Inflammatory macrophage treated with lipopolysaccharide for 4 hours (primary cell): Measurements from ENCODE around the gene C9orf153.
"Not testable (repeated sequence)": the region's sequence is repeated elsewhere in the genome, so short reads cannot be mapped to it uniquely, and the experiment has no call there.

Source experiments
- DNase-seq: peaks from one replicate; pipeline ENCODE4 v3.0.0-alpha.2; 2020

The C9orf153 gene

DNA sequence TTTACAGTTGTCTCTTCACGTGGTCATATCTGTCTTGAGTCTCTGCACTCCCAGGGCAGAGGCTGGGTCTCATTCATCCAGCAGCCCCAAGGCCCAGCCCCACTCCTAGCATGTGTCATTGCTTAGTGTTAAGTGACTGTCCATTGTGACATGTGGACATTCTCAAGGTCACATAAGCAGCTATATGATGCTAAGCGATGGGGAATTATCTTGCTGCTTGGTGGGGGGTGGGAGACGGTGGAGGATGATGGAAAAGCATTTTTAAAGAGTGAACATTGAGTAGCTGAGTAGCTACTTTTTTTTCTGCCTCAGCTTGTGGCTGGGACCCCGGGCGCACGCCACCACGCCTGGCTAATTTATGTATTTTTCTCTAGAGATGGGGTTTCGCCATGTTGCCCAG is at the start of gene C9orf153:
Gene C9orf153, minus strand, starts transcription at position 101 of the 400 bp plus-strand sequence. CDS start 30,054 bp downstream, outside the sequence.
- no peak for DNase-seq

DNA sequence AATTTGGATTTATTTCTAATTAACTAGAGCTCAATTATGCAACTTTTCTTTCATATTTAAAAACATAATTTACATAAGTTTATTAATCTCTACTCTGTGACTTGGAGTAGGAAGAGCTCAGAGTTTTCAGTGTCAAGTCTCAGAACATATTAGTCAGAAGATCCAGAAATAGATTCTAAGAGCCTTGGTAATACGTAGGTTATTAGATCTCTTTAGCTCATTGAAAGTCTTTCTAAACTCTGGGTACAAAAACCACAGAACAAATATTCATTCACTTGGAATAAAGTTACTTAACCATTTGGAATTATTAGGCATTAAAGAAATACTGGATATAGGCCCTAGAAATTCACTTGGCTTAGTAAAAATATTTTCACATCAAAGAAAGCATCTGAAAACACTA is 49.2 kb upstream of the C9orf153 start:
- DNase-seq: no peak

DNA sequence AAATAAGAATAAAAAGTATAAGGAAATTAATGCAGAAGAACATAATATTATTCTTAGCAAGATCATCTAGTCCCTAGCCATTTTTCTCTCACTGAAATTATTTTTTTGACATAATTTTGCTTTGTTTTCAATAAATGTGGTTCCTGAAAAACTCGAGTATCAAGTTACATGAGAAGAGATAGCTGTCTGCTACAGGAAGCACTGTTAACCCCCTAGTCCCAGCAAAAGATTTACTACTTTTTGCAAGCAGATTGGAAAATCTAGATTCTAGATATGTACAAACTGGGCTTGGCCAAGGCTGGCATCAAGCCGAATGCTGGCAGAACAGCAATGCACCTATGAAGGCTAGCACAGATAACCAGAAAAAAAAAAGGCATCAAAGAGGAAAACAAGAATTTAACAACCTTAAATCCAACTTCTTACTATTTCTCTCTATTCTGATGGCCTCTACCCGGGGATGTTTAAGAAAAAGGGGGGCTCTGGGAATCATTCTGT is 44.8 kb upstream of the C9orf153 start:
- DNase-seq: no peak

DNA sequence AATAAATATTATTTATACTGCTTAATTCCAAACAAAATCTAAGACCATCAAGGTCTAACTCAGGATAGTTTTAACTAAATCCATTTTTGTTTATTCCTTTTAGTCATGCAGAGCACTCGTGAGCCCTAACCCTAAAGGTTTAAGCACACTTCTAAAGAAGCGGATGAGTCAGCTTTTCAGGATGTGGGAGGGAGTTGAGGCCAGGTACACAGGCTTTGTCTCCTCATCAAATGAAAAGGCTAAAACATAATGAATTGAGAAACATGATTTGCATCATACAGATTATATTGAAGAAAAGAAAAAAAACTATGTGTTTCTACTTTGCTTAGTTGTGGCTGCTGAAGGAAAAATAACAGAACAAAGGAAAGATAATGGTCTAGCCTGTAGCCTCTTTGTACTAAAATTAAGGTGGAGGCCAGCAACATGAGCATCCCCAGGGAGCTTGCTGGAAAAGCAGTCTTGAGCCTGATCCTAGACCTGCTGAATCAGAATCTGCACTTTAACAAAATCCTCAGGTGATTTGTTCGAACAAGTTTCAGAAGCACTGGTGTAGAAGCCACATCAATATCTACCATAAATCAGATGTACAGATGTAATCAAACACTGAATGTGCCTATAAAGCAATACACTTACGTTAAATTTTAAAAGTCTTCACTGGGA is 44.0 kb upstream of the C9orf153 start:
- DNase-seq: no peak

DNA sequence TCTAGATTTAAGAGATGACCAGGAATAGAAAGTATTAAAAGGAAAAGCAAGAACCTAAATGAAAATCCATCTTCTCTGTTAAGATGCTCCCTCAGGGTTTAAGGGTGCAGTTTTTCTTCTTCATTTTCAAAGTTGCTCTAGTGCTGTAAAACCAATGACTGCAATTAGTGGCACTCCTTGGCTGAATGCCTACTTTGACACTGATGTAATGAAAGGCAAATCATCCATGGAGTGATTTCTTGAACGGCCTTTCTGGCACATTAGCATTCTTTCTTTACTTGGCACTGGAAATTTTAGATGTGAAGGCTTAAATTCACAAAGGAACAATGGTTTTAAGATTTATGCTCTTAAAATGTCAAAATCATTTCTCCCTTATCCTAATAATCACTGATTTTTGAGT is 42.2 kb upstream of the C9orf153 start:
- no peak for DNase-seq

DNA sequence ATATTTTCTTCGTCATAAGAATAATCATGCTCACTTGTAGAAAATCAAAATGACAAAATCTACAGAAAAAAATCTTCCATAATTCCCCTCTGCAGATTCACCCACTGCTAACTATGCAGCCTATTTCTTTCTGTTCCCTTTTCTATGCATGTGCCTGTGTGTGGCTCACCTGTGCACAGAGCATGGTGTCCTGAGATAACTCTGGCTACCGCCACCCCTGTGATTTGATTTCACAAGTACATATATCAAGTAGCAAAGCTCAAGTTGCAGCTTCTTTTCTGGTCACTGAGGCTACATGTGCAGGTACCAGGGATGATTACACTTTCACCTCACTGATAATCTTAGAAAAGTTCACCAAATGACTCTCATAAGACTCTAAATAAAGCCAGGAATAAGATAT is 41.2 kb upstream of the C9orf153 start:
- no peak for DNase-seq

DNA sequence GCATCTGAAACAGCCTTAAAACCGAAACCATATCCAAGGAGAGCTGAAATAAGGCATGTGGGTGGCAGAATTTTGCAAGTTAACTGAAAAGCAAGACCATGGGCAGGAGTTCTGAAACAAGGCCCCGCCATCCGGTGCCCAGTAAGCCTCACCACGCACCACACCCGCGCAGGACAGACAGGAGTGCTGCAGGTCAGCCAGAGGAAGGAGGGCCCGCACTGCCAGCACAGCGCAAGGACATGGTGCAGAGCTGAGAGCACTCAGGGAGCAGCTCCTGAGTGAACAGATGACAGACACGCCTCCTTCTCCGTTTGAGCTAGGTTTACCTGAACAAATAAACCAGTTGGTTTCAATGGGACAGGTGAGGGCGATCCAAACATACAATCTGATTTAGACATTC is 39.4 kb upstream of the C9orf153 start:
- peak; percentile 15 for DNase-seq

DNA sequence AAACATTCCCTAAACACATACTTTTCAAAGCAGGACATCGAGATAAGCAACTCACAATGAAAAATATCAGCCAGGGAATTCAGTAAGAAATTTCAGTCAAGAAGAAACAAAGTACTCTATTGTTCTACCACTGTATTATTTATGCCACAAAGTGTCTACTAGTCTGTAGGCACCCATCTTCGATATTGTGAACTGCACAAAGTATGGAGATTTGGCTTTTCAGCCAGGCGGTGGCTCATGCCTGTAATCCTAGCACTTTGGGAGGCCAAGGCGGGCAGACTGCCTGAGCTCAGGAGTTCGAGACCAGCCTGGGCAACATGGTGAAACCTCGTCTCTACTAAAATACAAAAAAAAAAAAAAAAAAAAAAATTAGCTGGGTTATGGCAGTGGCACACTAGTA is 30.9 kb upstream of the C9orf153 start:
- DNase-seq: not testable (repeated sequence)

DNA sequence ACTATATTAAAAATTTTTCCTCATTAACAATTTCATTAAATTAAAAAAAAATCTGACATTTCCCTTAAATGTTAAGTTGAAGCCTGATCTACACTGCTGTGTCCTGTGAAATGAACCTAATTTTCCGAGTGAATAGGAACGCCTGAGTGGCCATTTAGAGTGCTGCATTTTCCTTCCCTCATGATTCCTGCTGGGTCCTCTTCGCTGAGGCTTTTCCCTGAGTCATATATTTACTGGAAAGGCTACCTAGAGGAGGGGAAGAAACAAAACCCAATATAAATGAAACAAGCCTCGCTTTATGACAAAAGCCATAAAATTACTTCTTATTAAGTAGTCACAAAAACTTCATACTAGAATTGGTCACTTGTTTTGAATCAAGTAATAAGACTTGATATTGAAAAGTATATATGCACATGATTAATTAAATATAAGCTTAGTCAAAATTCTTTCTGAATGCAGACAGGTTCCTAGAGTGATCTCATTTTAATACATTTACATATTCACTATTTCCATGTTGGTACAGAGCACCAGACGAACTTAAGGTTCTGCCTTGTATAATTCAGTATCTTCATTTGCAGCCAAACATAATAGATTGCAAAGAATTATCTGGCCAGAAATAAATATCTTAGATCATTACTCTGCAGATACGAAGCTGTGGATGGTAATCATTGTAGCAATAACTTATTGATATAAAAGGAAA is 29.2 kb upstream of the C9orf153 start:
- no peak for DNase-seq

DNA sequence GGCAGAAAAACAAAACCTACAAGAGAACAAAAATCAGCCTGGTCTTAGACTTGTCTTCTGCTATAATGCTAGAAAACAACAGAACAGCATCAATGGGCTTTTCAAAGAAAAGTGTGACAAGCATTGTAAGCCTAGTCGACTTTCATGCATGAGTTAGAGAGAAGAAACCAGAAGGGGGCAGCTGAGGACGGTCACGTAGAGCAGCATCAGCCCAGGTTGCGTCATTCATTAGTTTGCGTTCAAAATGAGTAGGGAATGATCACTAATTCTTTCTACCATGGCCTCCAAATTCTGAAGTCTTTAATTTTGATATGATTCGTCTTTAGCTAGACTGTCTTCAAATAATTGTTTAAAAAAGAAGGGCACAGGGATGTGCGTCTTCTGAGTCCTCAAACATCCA is 27.6 kb upstream of the C9orf153 start:
- DNase-seq: peak; percentile 56

DNA sequence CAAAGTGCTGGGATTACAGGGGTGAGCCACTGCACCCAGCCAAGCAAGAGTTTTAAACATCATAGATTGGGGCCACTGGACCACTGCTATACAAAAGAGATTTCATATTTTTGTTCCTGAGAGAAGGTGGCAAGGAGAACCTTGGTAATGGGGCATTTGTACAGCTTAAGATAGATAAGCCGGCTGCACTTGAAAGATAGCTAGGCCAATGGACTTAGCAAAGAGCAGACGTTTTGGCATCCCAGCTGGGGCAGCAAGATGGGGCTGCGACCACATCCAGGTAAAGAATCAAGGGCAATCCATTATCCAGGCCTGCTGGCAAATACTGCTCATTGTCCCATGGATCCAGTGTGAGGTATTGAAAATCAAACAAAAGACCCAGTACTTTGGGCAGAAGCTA is 26.8 kb upstream of the C9orf153 start:
- no peak for DNase-seq

DNA sequence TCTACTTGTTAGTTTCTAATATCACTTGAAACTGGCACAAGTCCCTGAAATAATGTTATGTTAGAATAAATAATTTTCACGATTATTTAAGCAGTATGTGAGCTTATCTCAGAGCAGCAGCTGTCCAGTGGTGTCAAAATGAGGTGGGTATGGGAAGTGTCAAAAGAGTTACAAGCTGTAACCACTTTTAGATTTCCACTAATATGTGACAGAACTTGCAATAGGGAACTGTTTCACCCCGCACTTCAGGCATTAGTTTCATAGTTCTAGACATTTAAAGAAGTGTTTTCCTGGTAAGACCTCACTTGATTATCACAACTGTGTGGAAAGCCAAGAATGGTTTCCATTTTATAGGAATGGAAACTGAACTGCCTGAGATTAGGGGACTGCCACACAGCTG is 25.8 kb upstream of the C9orf153 start:
- DNase-seq: peak; percentile 84

DNA sequence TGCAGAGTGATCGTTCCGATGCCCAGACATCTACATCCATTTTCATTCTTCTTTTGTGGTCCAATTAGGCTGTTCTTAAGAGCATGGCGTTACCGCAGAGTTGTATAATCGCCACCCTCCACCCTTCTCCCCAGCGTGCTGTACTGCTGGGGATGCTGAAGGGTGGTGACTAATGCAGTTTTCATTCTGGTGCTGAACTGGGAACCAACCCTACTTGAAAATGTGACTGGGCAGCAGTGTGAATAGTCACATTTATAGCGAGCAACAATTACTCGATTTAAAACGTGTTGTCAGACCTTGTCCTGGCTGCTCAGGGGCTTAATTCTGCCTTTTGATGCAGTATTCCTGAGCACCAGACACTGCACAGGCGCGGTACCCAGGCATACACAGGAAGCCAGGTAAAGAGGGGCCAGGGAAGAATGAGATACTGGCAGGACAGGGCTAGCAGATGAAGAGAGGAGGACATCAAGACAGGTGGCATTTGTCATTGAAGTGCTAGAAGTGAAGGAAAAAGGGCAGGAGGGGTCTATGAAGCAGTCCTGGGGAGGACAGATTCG is 23.6 kb upstream of the C9orf153 start:
- peak; percentile 79 for DNase-seq

DNA sequence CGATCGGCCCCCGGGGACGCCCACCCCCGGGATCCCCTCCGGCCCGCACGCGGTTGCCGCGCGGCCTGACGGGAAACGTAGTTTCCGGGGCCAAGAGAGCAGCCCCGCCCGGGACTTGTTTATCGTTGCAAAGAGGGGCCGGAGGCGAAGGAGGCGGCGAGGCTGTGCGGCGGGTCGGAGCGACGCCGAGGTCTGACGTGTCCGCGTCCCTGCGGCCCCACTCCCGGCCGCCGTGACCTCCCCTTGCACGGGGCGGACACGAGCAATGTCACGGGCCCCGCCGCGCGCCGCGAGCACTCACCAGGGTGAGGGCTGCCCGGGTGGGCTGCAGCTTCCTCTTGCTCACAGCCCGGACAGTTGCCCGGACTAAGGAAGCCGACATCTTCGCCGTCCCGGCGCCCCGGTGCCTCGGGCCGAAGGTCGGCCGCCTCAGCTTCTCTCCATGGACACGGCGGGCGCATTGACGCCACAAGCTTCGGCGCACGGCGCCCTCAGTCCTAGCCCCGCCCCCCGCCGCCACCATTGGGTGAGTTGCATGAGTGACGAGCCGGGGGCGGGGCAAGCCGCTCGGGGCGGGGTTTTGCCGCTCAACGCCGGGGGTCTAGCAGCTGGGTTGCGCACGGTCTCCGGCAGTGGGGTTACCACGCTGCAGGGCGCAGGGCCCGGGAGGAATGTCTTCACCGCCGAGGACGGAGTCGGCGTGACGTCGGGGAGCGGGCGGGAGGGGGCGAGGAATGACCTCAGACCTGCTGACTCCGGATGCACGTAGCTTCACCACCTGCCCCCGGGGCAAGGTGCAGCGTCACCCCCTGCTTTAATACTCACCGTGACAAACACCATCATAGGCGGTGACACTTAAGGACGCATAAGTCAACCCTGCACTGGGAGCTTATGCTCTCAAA is 22.9 kb upstream of the C9orf153 start, which contains the start of gene ISCA1:
Gene ISCA1, minus strand, starts transcription at position 462 of the 902 bp plus-strand sequence. Its CDS starts 80 bp downstream, at position 382.
- peak; percentile 94 for DNase-seq

DNA sequence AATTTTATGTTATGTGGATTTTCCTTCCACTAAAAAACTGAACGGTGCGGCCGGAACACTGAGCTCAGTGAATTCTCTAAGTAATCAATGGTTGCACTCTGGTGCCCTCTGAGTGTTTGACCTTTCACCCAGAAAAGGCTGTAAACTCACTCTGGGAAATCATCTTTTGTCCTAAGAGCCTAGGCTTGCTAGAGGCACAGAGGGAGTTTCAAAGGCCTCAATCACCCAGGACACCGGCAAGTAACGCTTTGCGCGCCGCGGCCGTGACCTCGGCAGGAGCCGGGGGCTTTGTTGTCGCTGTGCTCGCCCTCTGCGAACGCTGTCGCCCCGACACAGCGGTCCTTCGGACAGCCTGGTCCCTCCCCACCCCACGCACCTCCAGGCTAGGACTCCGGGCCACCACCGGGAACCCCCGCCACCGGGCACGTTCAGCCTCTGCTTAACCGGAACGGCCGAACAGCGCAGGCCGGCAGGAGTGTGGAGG is 22.2 kb upstream of the C9orf153 start:
- no peak for DNase-seq

DNA sequence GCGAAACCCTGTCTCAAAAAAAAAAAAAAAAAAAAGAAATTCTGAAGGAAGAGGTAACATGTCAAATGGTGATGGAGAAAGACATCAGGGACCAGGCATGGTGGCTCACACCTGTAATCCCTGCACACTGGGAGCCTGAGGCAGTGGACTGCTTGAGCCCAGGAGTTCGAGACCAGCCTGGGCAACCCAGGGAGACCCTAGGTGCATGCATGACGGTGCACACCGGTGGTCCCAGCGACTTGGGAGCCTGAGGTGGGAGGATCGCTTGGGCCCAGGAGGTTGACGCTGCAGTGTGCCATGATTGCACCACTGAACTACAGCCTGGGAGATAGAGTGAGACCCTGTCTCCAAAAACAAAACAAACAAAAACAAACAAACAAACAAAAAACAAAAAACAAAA is 21.1 kb upstream of the C9orf153 start:
- DNase-seq: no peak

DNA sequence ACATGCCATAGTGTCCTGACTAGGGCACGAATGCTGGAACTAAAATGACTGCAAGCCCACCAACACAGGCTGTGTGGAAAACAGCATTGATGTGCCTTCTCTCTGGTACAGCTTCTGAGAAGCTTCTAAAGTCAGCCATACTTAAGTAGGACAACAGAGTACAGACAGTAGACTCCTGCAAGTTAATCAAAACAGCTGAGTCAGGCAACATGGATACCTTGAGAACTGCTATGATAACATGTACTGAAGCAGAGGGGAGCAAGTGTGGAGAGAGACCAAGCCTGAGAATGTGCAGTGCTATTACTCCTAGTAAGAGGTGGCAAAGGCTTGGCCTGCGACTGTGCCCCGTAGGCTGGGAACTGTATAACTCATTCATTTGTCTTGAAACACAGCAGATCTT is 20.4 kb upstream of the C9orf153 start:
- DNase-seq: no peak

DNA sequence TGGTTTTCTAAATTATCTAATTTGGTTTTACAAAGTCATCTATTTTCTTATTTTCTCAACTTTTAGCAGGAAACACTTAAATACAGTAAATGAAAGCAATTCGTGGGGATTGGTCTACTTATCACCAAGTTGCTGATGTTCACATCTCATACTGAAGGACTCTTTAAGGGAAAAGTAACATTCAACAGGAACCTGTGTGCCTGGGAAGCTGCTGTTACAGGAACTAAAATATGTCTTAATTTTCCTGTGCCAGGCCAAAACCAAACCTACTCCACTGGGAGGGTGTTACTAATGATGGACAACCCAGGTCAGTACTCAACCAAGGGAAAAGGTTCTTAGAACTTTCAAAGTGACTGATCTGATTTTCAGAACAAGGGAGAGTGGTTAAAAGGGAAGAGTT is 17.6 kb upstream of the C9orf153 start:
- no peak for DNase-seq

DNA sequence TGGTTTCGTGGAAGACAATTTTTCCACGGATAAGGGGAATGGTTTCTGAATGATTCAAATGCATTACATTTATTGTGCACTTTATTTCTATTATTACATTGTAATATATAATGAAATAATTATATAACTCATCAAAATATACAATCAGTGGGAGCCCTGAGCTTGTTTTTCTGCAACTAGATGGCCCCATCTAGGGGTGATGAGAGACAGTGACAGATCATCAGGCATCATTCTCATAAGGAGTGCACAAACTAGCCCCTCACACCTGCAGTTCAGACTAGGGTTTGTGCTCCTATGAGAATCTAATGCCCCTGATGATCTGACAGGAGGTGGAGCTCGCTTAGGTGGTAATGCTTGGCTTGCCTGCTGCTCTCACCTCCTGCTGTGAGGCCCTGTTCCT is 16.5 kb upstream of the C9orf153 start:
- DNase-seq: no peak

DNA sequence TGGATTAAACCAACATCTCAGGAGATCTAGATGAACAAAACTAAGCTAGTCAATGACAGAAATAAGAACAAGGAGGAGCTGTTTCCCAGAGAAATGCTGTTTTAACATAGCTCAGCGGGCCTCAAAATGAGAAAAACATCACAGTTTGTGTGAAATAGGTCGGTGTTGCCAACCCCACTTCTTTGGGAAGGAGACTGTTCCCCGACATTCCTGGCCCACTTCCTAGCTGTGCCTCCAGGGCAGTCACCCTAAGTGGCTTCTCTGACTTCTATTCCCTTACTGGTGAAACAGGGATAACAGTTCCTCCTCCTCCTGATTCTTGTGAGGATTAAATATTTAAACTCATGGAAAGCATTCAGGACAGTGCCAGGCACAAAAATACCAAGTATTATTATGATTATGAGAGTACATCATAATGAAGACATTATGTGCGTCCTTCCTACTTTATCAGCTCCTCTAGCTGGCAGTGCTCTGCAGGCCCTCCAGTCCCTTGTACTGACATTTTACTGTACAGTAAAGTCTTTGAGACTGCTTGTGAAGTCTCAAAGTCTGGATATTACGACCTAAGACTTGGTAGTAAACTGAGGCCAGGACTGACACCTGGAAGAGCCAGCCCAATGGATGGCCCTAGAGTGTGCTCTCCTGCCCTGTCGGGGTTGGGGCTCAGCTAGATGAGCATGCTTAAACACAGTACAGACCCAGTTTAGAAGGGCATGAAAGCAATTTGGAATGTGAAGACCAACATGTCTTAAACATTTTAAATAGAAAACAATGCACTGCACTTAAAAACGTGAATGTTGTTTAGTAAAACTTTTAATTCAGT is 15.6 kb upstream of the C9orf153 start:
- DNase-seq: no peak

DNA sequence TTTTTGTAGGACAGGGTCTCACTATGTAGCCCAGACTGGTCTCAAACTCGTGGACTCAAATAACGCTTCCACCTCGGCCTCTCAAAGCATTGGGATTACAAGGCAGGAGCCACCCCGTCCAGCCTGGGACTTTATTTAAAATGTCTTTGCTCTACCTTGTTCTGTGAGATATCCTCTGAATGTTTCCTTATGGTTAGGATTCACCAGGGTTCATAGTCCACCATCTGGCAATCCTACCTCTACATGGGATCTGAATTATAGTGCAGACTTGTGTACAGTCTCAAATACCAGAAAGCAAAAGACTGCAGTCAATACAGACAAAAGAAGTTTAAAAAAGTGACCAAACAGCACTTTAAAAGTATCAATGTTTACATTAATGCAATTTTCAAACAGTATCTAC is 12.8 kb upstream of the C9orf153 start:
- no peak for DNase-seq

DNA sequence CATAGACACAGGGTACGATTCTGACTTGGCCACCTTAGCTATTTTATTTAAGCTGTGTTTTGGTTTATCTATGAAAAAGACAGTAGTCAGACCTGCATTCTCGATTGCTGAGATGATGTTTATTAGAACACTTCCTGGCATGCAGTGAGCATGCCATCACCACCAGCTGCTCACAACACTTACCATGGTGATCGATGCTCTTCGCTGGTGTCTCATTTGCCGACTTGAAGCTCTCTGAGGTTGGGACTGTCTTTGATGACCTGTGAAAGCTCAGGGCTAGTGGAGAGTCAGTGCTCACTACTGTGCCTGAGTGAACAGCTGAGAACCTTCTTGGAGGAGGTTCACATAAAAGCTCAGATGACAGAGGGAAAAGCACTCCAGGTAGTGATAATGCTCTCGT is 4.4 kb upstream of the C9orf153 start:
- DNase-seq: no peak
